NB4 (cell line): Measurements from ENCODE around the gene NELL2.

ENCODE experiments used
- MYC ChIP-seq: IDR thresholded peaks from 2 replicates; pipeline ENCODE4 v1.6.1; 2011; ENCODE audit warnings: low read depth, low read length
- POLR2A ChIP-seq: IDR thresholded peaks from 2 replicates; pipeline ENCODE4 v1.6.1; 2011; ENCODE audit warnings: mild to moderate bottlenecking; ENCODE audit not compliant: insufficient read length; ENCODE audit errors: extremely low read depth
- TF ChIP-seq, protein P1 (sequence below): IDR thresholded peaks from one replicate; pipeline ENCODE4 v1.5.1; 2012; ENCODE audit warnings: low read depth, low read length
- TF ChIP-seq, protein P2 (sequence below): IDR thresholded peaks from 2 replicates; pipeline ENCODE4 v1.6.1; 2011; ENCODE audit warnings: low read depth, low read length

DNA sequence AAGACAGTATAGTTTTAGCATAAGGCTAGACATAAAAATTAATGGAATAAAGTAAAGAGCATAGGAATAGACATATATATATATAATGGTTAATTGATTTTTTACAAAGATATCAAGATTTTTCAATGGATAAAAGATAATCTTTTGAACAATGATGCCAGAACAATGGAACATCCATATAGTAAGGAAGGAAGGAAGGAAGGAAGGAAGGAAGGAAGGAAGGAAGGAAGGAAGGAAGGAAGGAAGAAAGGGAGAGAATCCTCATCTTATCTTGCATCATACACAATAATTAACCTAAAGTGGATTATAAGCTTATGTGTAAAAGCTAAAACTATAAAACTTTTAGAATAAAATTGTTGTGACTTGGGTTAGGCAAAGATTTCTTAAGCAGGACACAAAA is 9.8 kb upstream of the NELL2 start:
- TF ChIP-seq, protein P1, sequence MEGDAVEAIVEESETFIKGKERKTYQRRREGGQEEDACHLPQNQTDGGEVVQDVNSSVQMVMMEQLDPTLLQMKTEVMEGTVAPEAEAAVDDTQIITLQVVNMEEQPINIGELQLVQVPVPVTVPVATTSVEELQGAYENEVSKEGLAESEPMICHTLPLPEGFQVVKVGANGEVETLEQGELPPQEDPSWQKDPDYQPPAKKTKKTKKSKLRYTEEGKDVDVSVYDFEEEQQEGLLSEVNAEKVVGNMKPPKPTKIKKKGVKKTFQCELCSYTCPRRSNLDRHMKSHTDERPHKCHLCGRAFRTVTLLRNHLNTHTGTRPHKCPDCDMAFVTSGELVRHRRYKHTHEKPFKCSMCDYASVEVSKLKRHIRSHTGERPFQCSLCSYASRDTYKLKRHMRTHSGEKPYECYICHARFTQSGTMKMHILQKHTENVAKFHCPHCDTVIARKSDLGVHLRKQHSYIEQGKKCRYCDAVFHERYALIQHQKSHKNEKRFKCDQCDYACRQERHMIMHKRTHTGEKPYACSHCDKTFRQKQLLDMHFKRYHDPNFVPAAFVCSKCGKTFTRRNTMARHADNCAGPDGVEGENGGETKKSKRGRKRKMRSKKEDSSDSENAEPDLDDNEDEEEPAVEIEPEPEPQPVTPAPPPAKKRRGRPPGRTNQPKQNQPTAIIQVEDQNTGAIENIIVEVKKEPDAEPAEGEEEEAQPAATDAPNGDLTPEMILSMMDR: no peak
- TF ChIP-seq POLR2A: no peak
- TF ChIP-seq MYC: no peak
- TF ChIP-seq, protein P2, sequence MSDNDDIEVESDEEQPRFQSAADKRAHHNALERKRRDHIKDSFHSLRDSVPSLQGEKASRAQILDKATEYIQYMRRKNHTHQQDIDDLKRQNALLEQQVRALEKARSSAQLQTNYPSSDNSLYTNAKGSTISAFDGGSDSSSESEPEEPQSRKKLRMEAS: no peak
